Karpas-422 (cell line): Measurements from ENCODE around the gene ANKRD60. TPM values are rescaled to one million over a fixed set of nuclear protein-coding genes. Genes with fewer than 3 reads are reported as not detected.

Source experiments
- DNase-seq: peaks from one replicate; pipeline ENCODE4 v3.0.0-alpha.2; 2015
- H2AFZ ChIP-seq: fragments of 200-600 bp; sonication (generic); 2 replicates; pipeline ENCODE4 v1.6.1; 2014; ENCODE audit warnings: antibody characterized with exemption, low read length, mixed read lengths
- H3K27ac ChIP-seq: fragments of 200-600 bp; sonication (generic); 2 replicates; pipeline ENCODE4 v1.5.1; 2014; ENCODE audit warnings: mild to moderate bottlenecking, low read length, moderate library complexity
- H3K27me3 ChIP-seq: fragments of 200-600 bp; sonication (generic); 2 replicates; pipeline ENCODE4 v1.6.1; 2014; ENCODE audit warnings: low read length, mixed read lengths
- H3K36me3 ChIP-seq: fragments of 200-600 bp; sonication (generic); 2 replicates; pipeline ENCODE4 v1.6.1; 2014; ENCODE audit warnings: low read length, mixed read lengths; ENCODE audit not compliant: insufficient read depth
- H3K4me1 ChIP-seq: fragments of 200-600 bp; sonication (generic); 2 replicates; pipeline ENCODE4 v1.6.1; 2014; ENCODE audit warnings: mild to moderate bottlenecking, low read length, mixed read lengths
- H3K4me2 ChIP-seq: fragments of 200-600 bp; sonication (generic); 2 replicates; pipeline ENCODE4 v1.6.1; 2014; ENCODE audit warnings: low read length, low read depth, mild to moderate bottlenecking; ENCODE audit not compliant: poor library complexity, severe bottlenecking
- H3K4me3 ChIP-seq: fragments of 200-600 bp; sonication (generic); 2 replicates; pipeline ENCODE4 v1.5.1; 2014; ENCODE audit warnings: mild to moderate bottlenecking, antibody characterized with exemption, low read length, mixed read lengths
- H3K79me2 ChIP-seq: fragments of 200-600 bp; sonication (generic); 2 replicates; pipeline ENCODE4 v1.6.1; 2014; ENCODE audit warnings: mild to moderate bottlenecking, low read length, mixed read lengths
- H3K9ac ChIP-seq: fragments of 200-600 bp; sonication (generic); 2 replicates; pipeline ENCODE4 v1.6.0; 2014; ENCODE audit warnings: low read length
- H3K9me2 ChIP-seq: fragments of 200-600 bp; sonication (generic), shearing (Covaris generic); replicated peaks from 2 replicates; pipeline ENCODE4 v1.6.0; 2014; ENCODE audit warnings: mild to moderate bottlenecking, low read length, moderate library complexity; ENCODE audit not compliant: insufficient read depth
- H3K9me3 ChIP-seq: fragments of 300-700, 200-600 bp; sonication (generic); 2 replicates; pipeline ENCODE4 v1.6.1; 2014; ENCODE audit warnings: low read length, mixed read lengths
- H4K20me1 ChIP-seq: fragments of 200-600 bp; sonication (generic); 2 replicates; pipeline ENCODE4 v1.6.1; 2014; ENCODE audit warnings: mild to moderate bottlenecking, antibody characterized with exemption, low read length, low read depth; ENCODE audit not compliant: insufficient read depth
- total RNA-seq: library from RNA; depleted of rRNA; stranded (reverse); fragments of >200 nt; shearing (Covaris generic); gene quantifications from 2 replicates; pipeline ENCODE4 v1.2.3, GENCODE V29; 2014; ENCODE audit warnings: low replicate concordance; rRNA removed

ANKRD60 gene
- not detected in 2 replicates for total RNA-seq

GRCh38 chr20:58228484-58229197, at the start of gene ANKRD60:
TSS of gene ANKRD60 (minus strand) at chr20:58228653. CDS start at chr20:58228653, 0 bp downstream.
- Histone ChIP-seq H3K27me3 (no peaks in the 10 kb centered on the region), H3K27ac (no peak within 1 kb of the TSS), H3K4me2 (no peak within 1 kb of the TSS), H3K79me2 (no peaks in the 10 kb centered on the region), H3K36me3 (no peaks in the 10 kb centered on the region), H3K9me2 (no peaks in the 10 kb centered on the region), H2AFZ (no peak within 1 kb of the TSS), H3K4me3 (no peak within 1 kb of the TSS), H3K9me3 (no peaks in the 10 kb centered on the region), H4K20me1 (no peaks in the 10 kb centered on the region), H3K4me1 (no peaks in the 10 kb centered on the region), H3K9ac (no peak within 1 kb of the TSS)
- DNase-seq: no peak

GRCh38 chr20:58277578-58278472, 49.4 kb upstream of the ANKRD60 start:
- Histone ChIP-seq H3K4me3 (no peak overlapping the region), H3K9me3 (no peaks in the 10 kb centered on the region), H3K9me2 (no peaks in the 10 kb centered on the region), H3K36me3 (no peaks in the 10 kb centered on the region), H3K27ac (no peak overlapping the region), H2AFZ (no peak overlapping the region), H4K20me1 (no peaks in the 10 kb centered on the region), H3K4me1 (no peaks in the 10 kb centered on the region), H3K4me2 (no peak overlapping the region), H3K9ac (no peak overlapping the region), H3K27me3 (no peaks in the 10 kb centered on the region), H3K79me2 (no peaks in the 10 kb centered on the region)
- DNase-seq: no peak

- no peaks in the 10 kb centered on the region for H3K4me1 ChIP-seq
- H3K36me3 ChIP-seq: no peaks in the 10 kb centered on the region
- no peaks in the 10 kb centered on the region for H3K79me2 ChIP-seq
- no peaks in the 10 kb centered on the region for H3K9me3 ChIP-seq
- no peak overlapping the region for H3K4me3 ChIP-seq
- no peak overlapping the region for H3K4me2 ChIP-seq
- H3K27me3 ChIP-seq: no peaks in the 10 kb centered on the region
- no peak overlapping the region for H2AFZ ChIP-seq
- H3K27ac ChIP-seq: no peak overlapping the region
- DNase-seq: no peak
- no peak overlapping the region for H3K9ac ChIP-seq
- H3K9me2 ChIP-seq: no peaks in the 10 kb centered on the region
- no peaks in the 10 kb centered on the region for H4K20me1 ChIP-seq
These were observed 48.7 kb upstream of the ANKRD60 start for GRCh38 chr20:58277107-58277506.

GRCh38 chr20:58274384-58274783, 45.9 kb upstream of the ANKRD60 start:
- DNase-seq: no peak
- no peaks in the 10 kb centered on the region for H3K27me3 ChIP-seq
- H3K4me1 ChIP-seq: no peaks in the 10 kb centered on the region
- no peaks in the 10 kb centered on the region for H3K9me3 ChIP-seq
- H3K27ac ChIP-seq: no peak overlapping the region
- no peaks in the 10 kb centered on the region for H4K20me1 ChIP-seq
- no peak overlapping the region for H3K4me3 ChIP-seq
- no peak overlapping the region for H2AFZ ChIP-seq
- H3K9me2 ChIP-seq: no peaks in the 10 kb centered on the region
- no peak overlapping the region for H3K9ac ChIP-seq
- no peaks in the 10 kb centered on the region for H3K36me3 ChIP-seq
- no peaks in the 10 kb centered on the region for H3K79me2 ChIP-seq
- H3K4me2 ChIP-seq: no peak overlapping the region

- Histone ChIP-seq H3K9me2 (no peaks in the 10 kb centered on the region), H4K20me1 (no peaks in the 10 kb centered on the region), H3K36me3 (no peaks in the 10 kb centered on the region), H3K4me3 (no peak overlapping the region), H3K9ac (no peak overlapping the region), H3K27me3 (no peaks in the 10 kb centered on the region), H3K79me2 (no peaks in the 10 kb centered on the region), H2AFZ (no peak overlapping the region), H3K4me1 (no peaks in the 10 kb centered on the region), H3K9me3 (no peaks in the 10 kb centered on the region), H3K27ac (no peak overlapping the region), H3K4me2 (no peak overlapping the region)
- DNase-seq: no peak
These were observed 43.3 kb upstream of the ANKRD60 start for GRCh38 chr20:58271606-58272351.

- Histone ChIP-seq H4K20me1 (no peaks in the 10 kb centered on the region), H2AFZ (no peak overlapping the region), H3K36me3 (no peaks in the 10 kb centered on the region), H3K4me3 (no peak overlapping the region), H3K27me3 (no peaks in the 10 kb centered on the region), H3K9me2 (no peaks in the 10 kb centered on the region), H3K4me2 (no peak overlapping the region), H3K27ac (no peak overlapping the region), H3K4me1 (no peaks in the 10 kb centered on the region), H3K79me2 (no peaks in the 10 kb centered on the region), H3K9me3 (no peaks in the 10 kb centered on the region), H3K9ac (no peak overlapping the region)
- no peak for DNase-seq
These were observed 40.6 kb upstream of the ANKRD60 start for GRCh38 chr20:58268936-58269619.

GRCh38 chr20:58268421-58268821, 40.0 kb upstream of the ANKRD60 start:
- no peak overlapping the region for H3K9ac ChIP-seq
- no peaks in the 10 kb centered on the region for H4K20me1 ChIP-seq
- no peaks in the 10 kb centered on the region for H3K9me2 ChIP-seq
- H3K27me3 ChIP-seq: no peaks in the 10 kb centered on the region
- no peak for DNase-seq
- no peaks in the 10 kb centered on the region for H3K9me3 ChIP-seq
- H3K4me3 ChIP-seq: no peak overlapping the region
- no peak overlapping the region for H3K4me2 ChIP-seq
- no peak overlapping the region for H3K27ac ChIP-seq
- no peak overlapping the region for H2AFZ ChIP-seq
- H3K4me1 ChIP-seq: no peaks in the 10 kb centered on the region
- H3K36me3 ChIP-seq: no peaks in the 10 kb centered on the region
- no peaks in the 10 kb centered on the region for H3K79me2 ChIP-seq
